HL-60/S4 (cell line): ENCODE results near the gene FASTK.
"Not testable (repeated sequence)": the region's sequence is repeated elsewhere in the genome, so short reads cannot be mapped to it uniquely, and the experiment has no call there.

ENCODE experiments used
- in situ Hi-C: fragments of 300-500 bp; cut with MboI; formaldehyde crosslinking; loops from 2 replicates; pipeline ENCODE4 v1.14.3; 2022; ENCODE audit warnings: low sequenced_read_pairs

The FASTK gene

GRCh38 chr7:151053751-151054150, 26.9 kb downstream of the FASTK start:
- in situ Hi-C loops: no loop called here

DNA sequence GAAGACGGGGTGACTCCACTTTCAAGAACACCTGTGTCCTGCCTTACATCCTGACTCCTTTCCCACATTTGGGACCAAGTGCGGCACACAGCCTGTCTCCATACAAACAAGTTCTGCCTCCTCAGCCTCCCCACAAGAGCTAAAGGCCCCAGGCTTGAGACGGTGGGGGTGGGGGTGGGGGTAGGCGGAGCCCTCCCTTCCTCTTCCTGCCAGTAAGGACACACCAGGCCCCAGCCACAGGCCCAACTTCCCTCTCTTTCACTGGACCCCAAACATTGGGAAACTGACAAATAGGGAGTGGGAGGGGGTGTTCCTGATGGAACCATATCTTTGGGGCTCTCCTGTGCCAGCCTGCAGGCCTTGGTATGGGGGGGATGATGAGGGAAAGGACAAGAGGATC, 27.5 kb downstream of the FASTK start:
- in situ Hi-C loops: no loop called here

GRCh38 chr7:151051108-151051507, 29.5 kb downstream of the FASTK start:
- in situ Hi-C loops: no loop called here

GRCh38 chr7:151048911-151049463, 31.6 kb downstream of the FASTK start:
- in situ Hi-C loops: no loop called here

GRCh38 chr7:151047976-151048815, 32.4 kb downstream of the FASTK start, which contains the start of gene ASIC3:
Gene ASIC3 (plus strand): TSS chr7:151048531. CDS start chr7:151048886, 355 bp downstream.
- in situ Hi-C loops: no loop called here

GRCh38 chr7:151046603-151047573, 33.7 kb downstream of the FASTK start:
- in situ Hi-C loops: no loop called here

- in situ Hi-C loops: no loop called here
Measured at GRCh38 chr7:151045967-151046366, 34.6 kb downstream of the FASTK start.

DNA sequence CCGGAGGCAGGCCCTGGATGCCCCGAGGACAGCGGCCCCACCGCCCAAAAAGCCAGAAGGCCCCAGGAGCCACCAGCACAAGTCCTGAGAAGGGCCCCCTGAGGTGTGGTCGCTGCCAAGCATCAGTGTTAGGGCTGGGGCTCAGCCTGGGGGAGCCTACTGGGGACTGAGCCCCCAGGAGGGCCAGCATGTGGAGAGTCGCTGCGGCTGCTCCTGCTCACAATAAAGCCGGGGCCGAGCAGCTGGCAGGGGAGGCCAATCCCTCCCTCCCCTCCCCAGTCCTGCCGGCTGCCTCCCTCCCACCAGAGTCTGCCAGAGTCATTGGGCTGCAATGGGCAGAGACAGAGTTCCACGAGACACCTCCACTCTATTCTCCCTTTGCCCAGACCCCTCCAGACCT, 35.3 kb downstream of the FASTK start:
- in situ Hi-C loops: no loop called here

DNA sequence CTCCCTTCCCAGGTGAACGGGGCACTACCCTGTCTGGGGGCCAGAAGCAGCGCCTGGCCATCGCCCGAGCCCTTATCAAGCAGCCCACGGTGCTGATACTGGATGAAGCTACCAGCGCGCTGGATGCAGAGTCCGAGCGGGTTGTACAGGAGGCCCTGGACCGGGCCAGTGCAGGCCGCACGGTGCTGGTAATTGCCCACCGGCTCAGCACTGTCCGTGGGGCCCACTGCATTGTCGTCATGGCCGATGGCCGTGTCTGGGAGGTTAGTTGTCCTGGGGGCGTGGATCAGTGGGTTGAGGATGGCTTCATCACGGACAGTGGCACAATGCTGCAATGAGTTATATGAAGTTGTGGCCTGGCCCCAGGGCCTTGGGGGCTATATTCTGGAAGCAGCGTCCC, 36.6 kb downstream of the FASTK start:
- in situ Hi-C loops: no loop called here

- in situ Hi-C loops: not testable (repeated sequence)
Measured at GRCh38 chr7:151043449-151043848, 37.2 kb downstream of the FASTK start.

GRCh38 chr7:151040616-151041375, 39.8 kb downstream of the FASTK start:
- in situ Hi-C loops: no loop called here

DNA sequence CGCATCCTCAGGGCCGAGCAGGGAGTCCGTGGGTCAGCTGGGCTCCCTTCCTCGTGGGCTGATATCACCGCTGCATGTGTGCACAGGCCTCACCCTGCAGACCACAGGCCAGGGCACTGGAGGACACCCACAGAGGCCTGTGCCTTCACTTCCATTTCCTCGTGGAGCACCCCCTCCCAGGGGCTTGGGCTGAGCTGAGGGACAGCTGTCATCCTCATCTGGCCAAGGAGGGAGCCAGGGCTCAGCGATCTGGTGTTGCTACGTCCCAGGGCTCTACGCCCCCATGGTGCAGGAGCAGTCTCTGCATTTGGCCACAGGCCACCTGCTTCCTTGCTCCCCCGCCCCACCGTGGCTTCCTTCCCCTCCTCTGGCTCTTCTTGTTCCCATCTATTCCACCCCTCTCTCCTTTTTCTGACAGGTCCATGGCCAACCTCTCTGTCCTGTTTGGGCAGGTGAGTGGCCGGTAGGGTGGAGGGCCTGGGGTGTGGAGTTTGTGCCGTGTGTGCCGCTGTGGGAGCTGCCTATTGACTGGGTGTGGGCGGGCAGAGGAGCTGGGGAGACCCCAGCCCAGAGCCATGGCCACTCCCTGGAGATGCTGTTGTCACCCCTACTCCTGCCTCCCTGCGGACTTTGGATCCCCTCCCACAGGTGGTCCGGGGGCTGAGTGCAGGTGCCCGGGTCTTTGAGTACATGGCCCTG, 40.6 kb downstream of the FASTK start:
- in situ Hi-C loops: no loop called here

GRCh38 chr7:151038951-151039849, 41.4 kb downstream of the FASTK start:
- in situ Hi-C loops: no loop called here

- in situ Hi-C loops: no loop called here
Measured at GRCh38 chr7:151035902-151036301, 44.7 kb downstream of the FASTK start.

GRCh38 chr7:151035026-151035717, 45.4 kb downstream of the FASTK start:
- in situ Hi-C loops: no loop called here

DNA sequence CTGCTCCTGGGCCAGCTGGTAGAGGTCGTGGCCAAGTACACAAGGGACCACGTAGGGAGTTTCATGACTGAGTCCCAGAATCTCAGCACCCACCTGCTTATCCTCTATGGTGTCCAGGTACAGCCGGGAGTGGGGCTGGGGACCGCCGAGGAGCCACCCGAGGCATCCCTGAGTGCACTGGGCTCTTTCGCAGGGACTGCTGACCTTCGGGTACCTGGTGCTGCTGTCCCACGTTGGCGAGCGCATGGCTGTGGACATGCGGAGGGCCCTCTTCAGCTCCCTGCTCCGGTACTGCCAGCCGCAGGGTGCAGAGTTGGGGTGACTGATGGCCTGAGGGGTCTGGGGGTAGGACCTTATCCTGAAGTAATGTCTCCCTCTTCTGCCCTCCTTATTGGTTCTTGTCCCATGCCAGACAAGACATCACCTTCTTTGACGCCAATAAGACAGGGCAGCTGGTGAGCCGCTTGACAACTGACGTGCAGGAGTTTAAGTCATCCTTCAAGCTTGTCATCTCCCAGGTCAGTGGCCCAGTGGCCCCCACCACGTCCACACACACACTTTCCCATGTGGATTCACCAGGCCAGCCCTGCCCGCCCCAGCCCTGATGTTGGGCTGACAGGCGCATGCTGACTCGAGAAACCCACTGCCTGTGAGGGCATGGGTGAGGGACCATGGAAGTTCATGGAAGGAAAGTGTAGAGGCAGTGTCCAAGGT, 46.1 kb downstream of the FASTK start:
- in situ Hi-C loops: no loop called here

GRCh38 chr7:151033864-151034249, 46.8 kb downstream of the FASTK start:
- in situ Hi-C loops: no loop called here
